B cell (primary cell): Measurements from ENCODE around the gene SULT2A1. TPM values are rescaled to one million over a fixed set of nuclear protein-coding genes. Genes with fewer than 3 reads are reported as not detected.

Experiments used
- ATAC-seq: fragments of 200-7000 bp; cut with Tn5 transposase; one replicate; pipeline ENCODE4 v1.10.0; 2021; ENCODE audit warnings: low read depth, mild to moderate bottlenecking, moderate number of reproducible peaks, moderate library complexity
- CTCF ChIA-PET: fragments of 350-600 bp; sonication (Branson Sonifier 250); formaldehyde crosslinking; loops from one replicate; lab custom pipeline; 2021; ENCODE audit warnings: antibody characterized with exemption, inconsistent platforms; lab: Charles Lee
- POLR2A ChIA-PET: fragments of 350-600 bp; sonication (Branson Sonifier 250); formaldehyde crosslinking; loops from one replicate; lab custom pipeline; 2021; ENCODE audit warnings: antibody characterized with exemption; lab: Charles Lee
- DNase-seq: peaks from one replicate; pipeline ENCODE4 v3.0.0; 2013
- H2AFZ ChIP-seq: 2 replicates; pipeline ENCODE4 v1.6.1; 2012; ENCODE audit warnings: mild to moderate bottlenecking, low read depth, low read length; ENCODE audit not compliant: insufficient read depth, poor library complexity, severe bottlenecking
- H3K27ac ChIP-seq, 2 donors: 1 replicate in 1 of 2; 2 replicates in 1 of 2; pipeline ENCODE4 v1.5.1; 2012 to 2013; ENCODE audit warnings: low read length in 2 of 2, mild to moderate bottlenecking in 2 of 2, moderate library complexity in 1 of 2
- H3K27me3 ChIP-seq, 4 experiments: fragments of 200-600 bp in 1 of 4; sonication (generic) in 1 of 4; replicated peaks in 1 of 4; 1 replicate in 2 of 4; 2 replicates in 2 of 4; pipeline versions ENCODE4 v1.6.1 to v1.7.0; 2013 to 2016; ENCODE audit warnings: low read length in 3 of 4, mild to moderate bottlenecking in 2 of 4, mixed read lengths in 1 of 4, moderate library complexity in 1 of 4; ENCODE audit not compliant: insufficient read depth in 4 of 4, control insufficient read depth in 3 of 4; ENCODE audit errors: control extremely low read depth in 1 of 4
- H3K36me3 ChIP-seq, 2 experiments: replicated peaks in 1 of 2; 1 replicate in 1 of 2; 2 replicates in 1 of 2; pipeline versions ENCODE4 v1.6.1 to v1.7.1; 2013; ENCODE audit warnings: low read length in 1 of 2; ENCODE audit not compliant: insufficient read depth in 2 of 2, control insufficient read depth in 1 of 2; ENCODE audit errors: control extremely low read depth in 1 of 2, extremely low read depth in 1 of 2
- H3K4me1 ChIP-seq, 2 donors: fragments of 200-600 bp in 1 of 2; sonication (generic) in 1 of 2; 1 replicate in 1 of 2; 2 replicates in 1 of 2; pipeline versions ENCODE4 v1.5.1 to v1.6.1; 2013 to 2017; ENCODE audit warnings: low read length in 2 of 2; ENCODE audit not compliant: control insufficient read depth in 2 of 2, insufficient read depth in 2 of 2
- H3K4me2 ChIP-seq: replicated peaks from 2 replicates; pipeline ENCODE3; 2012; ENCODE audit warnings: mild to moderate bottlenecking, low read depth, low read length; ENCODE audit not compliant: poor library complexity, severe bottlenecking
- H3K4me3 ChIP-seq, 5 experiments: fragments of 200-600 bp in 1 of 5; sonication (generic) in 1 of 5; 1 replicate in 3 of 5; 2 replicates in 2 of 5; pipeline versions ENCODE4 v1.5.1 to v1.7.0; 2011 to 2016; ENCODE audit warnings: low read length in 4 of 5, mild to moderate bottlenecking in 4 of 5, low read depth in 2 of 5, control low read depth in 1 of 5, moderate library complexity in 1 of 5; ENCODE audit not compliant: insufficient read depth in 1 of 5; ENCODE audit errors: control extremely low read depth in 1 of 5, extremely low read depth in 1 of 5
- H3K79me2 ChIP-seq: fragments of 200-600 bp; sonication (generic); one replicate; pipeline ENCODE4 v1.6.0; 2016; ENCODE audit warnings: low read length; ENCODE audit not compliant: control insufficient read depth, insufficient read depth
- H3K9ac ChIP-seq: fragments of 200-600 bp; sonication (generic); 2 replicates; pipeline ENCODE4 v1.6.1; 2017; ENCODE audit warnings: mild to moderate bottlenecking, low read length, moderate library complexity
- H3K9me3 ChIP-seq, 3 donors: one replicate each; pipeline versions ENCODE4 v1.6.1 to v1.7.1; 2013; ENCODE audit warnings: low read length in 2 of 3; ENCODE audit not compliant: control insufficient read depth in 2 of 3, insufficient read depth in 1 of 3; ENCODE audit errors: control extremely low read depth in 1 of 3
- H4K20me1 ChIP-seq: 2 replicates; pipeline ENCODE4 v1.6.0; 2012; ENCODE audit warnings: mild to moderate bottlenecking, low read length; ENCODE audit not compliant: insufficient read depth, control insufficient read depth, poor library complexity, severe bottlenecking
- H3K27ac Mint-ChIP-seq: one replicate; pipeline ENCODE4 v1.8.0; 2021; ENCODE audit warnings: mixed read lengths
- H3K27me3 Mint-ChIP-seq: one replicate; pipeline ENCODE4 v1.8.0; 2021; ENCODE audit warnings: mixed read lengths
- H3K4me1 Mint-ChIP-seq: one replicate; pipeline ENCODE4 v1.8.0; 2021; ENCODE audit warnings: mixed read lengths
- H3K4me3 Mint-ChIP-seq: one replicate; pipeline ENCODE4 v1.8.0; 2021; ENCODE audit warnings: mixed read lengths
- H3K9me3 Mint-ChIP-seq: one replicate; pipeline ENCODE4 v1.8.0; 2022; ENCODE audit warnings: mixed read lengths; ENCODE audit not compliant: insufficient read depth
- EZH2 ChIP-seq: IDR thresholded peaks from 2 replicates; pipeline ENCODE4 v1.6.1; 2012; ENCODE audit warnings: borderline replicate concordance, low read depth, mild to moderate bottlenecking, moderate library complexity, low read length; ENCODE audit not compliant: insufficient read depth, poor library complexity, severe bottlenecking
- WGBS: methylation state at CpG from one replicate; pipeline ENCODE4 v1.1.5; 2013; ENCODE audit warnings: missing lambda C conversion rate; ENCODE audit not compliant: insufficient coverage; 5-methylcytosine and 5-hydroxymethylcytosine counted together
- intact Hi-C: fragments of 100-400 bp; cut with micrococcal nuclease; formaldehyde crosslinking; loops from one replicate; pipeline ENCODE4 v1.10.0; 2022
- polyA plus RNA-seq: library from polyadenylated mRNA; depleted of rRNA; stranded (reverse); fragments of >200 nt; gene quantifications from 2 replicates; pipeline ENCODE4 v1.2.3, GENCODE V29; 2012
- total RNA-seq, 2 donors: library from RNA; stranded (reverse); fragments of 120-200 nt in 1 of 2; gene quantifications; 1 replicate in 1 of 2; 2 replicates in 1 of 2; pipeline versions ENCODE4 v1.2.3 to v1.2.4, GENCODE V29; 2013 to 2022
- TF ChIP-seq, protein P1 (sequence below): fragments of 200-600 bp; IDR thresholded peaks from one replicate; pipeline ENCODE4 v1.8.0; 2022; ENCODE audit warnings: antibody characterized with exemption, mild to moderate bottlenecking

Gene SULT2A1
- total and polyA plus RNA-seq, 2 donors (not counting 1 experiment from before 2014, with no cell fraction given): not detected

DNA sequence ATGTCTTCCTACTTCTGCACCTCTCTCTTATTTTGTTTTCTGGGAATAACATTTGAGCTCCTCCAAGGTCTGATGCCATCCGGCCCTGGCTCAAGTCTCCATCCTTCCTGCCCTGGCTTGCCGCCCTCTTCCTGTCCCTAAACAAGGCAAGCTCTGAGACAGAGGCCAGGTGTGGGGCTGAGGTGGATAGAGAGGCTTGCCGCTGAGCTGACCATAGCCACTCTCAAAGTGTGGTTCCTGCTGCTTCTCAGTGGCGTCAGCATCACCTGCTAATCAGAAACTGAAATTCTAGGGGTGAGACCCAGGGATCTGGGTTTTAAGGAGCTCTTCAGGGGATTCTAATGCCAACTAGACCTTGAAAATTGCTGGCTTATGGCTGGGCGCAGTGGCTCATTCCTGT is 33.1 kb downstream of the SULT2A1 start:
- Histone ChIP-seq H3K4me3 (no peak overlapping the region), H4K20me1 (no peaks in the 10 kb centered on the region), H3K9me3 (peaks cover 0 to 19% (median 0%) of the 10 kb centered on the region in 3 donors), H3K4me1 (no peaks in the 10 kb centered on the region), H3K79me2 (no peaks in the 10 kb centered on the region), H2AFZ (no peak overlapping the region), H3K27ac (no peak overlapping the region), H3K9ac (no peak overlapping the region), H3K27me3 (peaks cover 0 to 17% (median 4%) of the 10 kb centered on the region in 4 experiments), H3K4me2 (no peak overlapping the region), H3K36me3 (no peaks in the 10 kb centered on the region)
- TF ChIP-seq, protein P1, sequence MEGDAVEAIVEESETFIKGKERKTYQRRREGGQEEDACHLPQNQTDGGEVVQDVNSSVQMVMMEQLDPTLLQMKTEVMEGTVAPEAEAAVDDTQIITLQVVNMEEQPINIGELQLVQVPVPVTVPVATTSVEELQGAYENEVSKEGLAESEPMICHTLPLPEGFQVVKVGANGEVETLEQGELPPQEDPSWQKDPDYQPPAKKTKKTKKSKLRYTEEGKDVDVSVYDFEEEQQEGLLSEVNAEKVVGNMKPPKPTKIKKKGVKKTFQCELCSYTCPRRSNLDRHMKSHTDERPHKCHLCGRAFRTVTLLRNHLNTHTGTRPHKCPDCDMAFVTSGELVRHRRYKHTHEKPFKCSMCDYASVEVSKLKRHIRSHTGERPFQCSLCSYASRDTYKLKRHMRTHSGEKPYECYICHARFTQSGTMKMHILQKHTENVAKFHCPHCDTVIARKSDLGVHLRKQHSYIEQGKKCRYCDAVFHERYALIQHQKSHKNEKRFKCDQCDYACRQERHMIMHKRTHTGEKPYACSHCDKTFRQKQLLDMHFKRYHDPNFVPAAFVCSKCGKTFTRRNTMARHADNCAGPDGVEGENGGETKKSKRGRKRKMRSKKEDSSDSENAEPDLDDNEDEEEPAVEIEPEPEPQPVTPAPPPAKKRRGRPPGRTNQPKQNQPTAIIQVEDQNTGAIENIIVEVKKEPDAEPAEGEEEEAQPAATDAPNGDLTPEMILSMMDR: no peak
- no peak for TF ChIP-seq EZH2
- DNase-seq (no peak), ATAC-seq (no peak)
- no peak overlapping the region for H3K27ac Mint-ChIP-seq
- intact Hi-C loops: no loop called here
- no peaks in the 10 kb centered on the region for H3K9me3 Mint-ChIP-seq
- POLR2A ChIA-PET: no interaction called here
- peaks cover 3% of the 10 kb centered on the region for H3K4me1 Mint-ChIP-seq
- CTCF ChIA-PET: interaction anchor here (1.0 kb wide), 1 partner anchor 11 kb away, joined by 4 read pairs; no protein-coding TSS in a partner anchor
- H3K27me3 Mint-ChIP-seq: peaks cover 34% of the 10 kb centered on the region
- H3K4me3 Mint-ChIP-seq: no peak overlapping the region
- 68% methylated on average over 3 of the region's 5 CpGs for WGBS

DNA sequence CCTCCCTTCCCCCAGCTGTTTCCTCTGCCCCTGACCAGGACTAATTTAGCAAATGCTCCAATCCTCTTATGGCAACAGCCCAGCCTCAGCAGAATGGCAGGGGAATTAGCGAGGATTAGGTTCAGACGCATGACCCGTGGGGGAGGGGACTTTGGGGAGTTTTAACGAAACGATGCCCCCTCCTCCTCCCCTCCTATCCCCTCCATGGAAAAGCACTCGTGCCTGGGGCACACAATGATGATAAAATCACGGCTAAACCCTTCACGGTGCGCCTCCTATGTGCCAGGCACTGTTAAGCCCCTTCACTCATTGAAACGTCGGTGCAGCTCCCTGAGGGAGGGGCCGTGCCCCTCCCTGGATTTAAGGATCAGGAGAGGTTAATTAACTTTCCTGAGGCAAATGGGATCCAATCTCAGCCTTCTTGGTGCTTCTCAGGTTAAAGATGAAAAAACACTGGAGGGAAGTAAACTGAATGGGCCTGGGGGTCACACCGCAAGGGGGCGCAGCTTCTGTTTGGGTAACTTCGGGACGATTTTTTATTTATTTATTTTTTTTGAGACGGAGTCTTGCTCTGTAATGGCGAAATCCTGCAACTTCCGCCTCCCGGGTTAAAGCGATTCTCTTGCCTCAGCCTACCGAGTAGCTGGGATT is 37.2 kb downstream of the SULT2A1 start:
- Mint-ChIP-seq H3K9me3 (no peaks in the 10 kb centered on the region), H3K27ac (no peak overlapping the region), H3K27me3 (peaks cover 42% of the 10 kb centered on the region), H3K4me3 (no peak overlapping the region), H3K4me1 (peaks cover 3% of the 10 kb centered on the region)
- Histone ChIP-seq H3K9me3 (peaks cover 0 to 17% (median 0%) of the 10 kb centered on the region in 3 donors), H3K4me1 (no peaks in the 10 kb centered on the region), H3K36me3 (no peaks in the 10 kb centered on the region), H3K27me3 (peaks cover 0 to 20% (median 4%) of the 10 kb centered on the region in 4 experiments), H3K27ac (no peak overlapping the region), H2AFZ (no peak overlapping the region), H3K79me2 (no peaks in the 10 kb centered on the region), H3K4me2 (no peak overlapping the region), H3K9ac (no peak overlapping the region), H4K20me1 (no peaks in the 10 kb centered on the region), H3K4me3 (no peak overlapping the region)
- intact Hi-C loops: no loop called here
- WGBS: 14% methylated on average over 11 of the region's 22 CpGs
- TF ChIP-seq EZH2: no peak
- TF ChIP-seq, protein P1: peak; percentile 25
- DNase-seq: no peak
- ATAC-seq: no peak
- ChIA-PET CTCF (no interaction called here), POLR2A (no interaction called here)
